Activated CD4-positive, alpha-beta T cell treated with anti-CD3 and anti-CD28 coated beads, Interleukin-2, amount 50 U/mL, for 16 hours (primary cell): ENCODE data around the gene ALKBH6.
"Not testable (repeated sequence)": the region's sequence is repeated elsewhere in the genome, so short reads cannot be mapped to it uniquely, and the experiment has no call there.

ENCODE experiments used
- DNase-seq: peaks from one replicate; pipeline ENCODE4 v3.0.0-alpha.2; 2020

ALKBH6 gene

GRCh38 chr19:36014012-36014924 lies at the start of gene ALKBH6:
ALKBH6 (minus strand) TSS chr19:36014213; CDS start chr19:36013397, 816 bp downstream.
- peak; percentile 100 for DNase-seq

- no peak for DNase-seq
Observed at GRCh38 chr19:36061367-36061766, 47.4 kb upstream of the ALKBH6 start.

- no peak for DNase-seq
Observed at GRCh38 chr19:36060430-36060829, 46.4 kb upstream of the ALKBH6 start.

GRCh38 chr19:36059180-36059910 lies 45.3 kb upstream of the ALKBH6 start:
- no peak for DNase-seq

- DNase-seq = no peak
Observed at GRCh38 chr19:36058481-36059179, 44.6 kb upstream of the ALKBH6 start.

- DNase-seq = peak; percentile 95
Observed at GRCh38 chr19:36054733-36055686, 41.0 kb upstream of the ALKBH6 start, which contains the start of gene WDR62. WDR62 (plus strand) TSS chr19:36054897; CDS start chr19:36054972, 75 bp downstream.

- DNase-seq = peak; percentile 99
Observed at GRCh38 chr19:36054119-36054732, 40.2 kb upstream of the ALKBH6 start, which contains the start of gene THAP8. THAP8 (minus strand) TSS chr19:36054285; CDS start chr19:36054217, 68 bp downstream.

GRCh38 chr19:36051637-36052036 lies 37.6 kb upstream of the ALKBH6 start:
- no peak for DNase-seq

- no peak for DNase-seq
Observed at GRCh38 chr19:36051236-36051635, 37.2 kb upstream of the ALKBH6 start.

- no peak for DNase-seq
Observed at GRCh38 chr19:36049080-36049698, 35.2 kb upstream of the ALKBH6 start.

- no peak for DNase-seq
Observed at GRCh38 chr19:36047835-36048234, 33.8 kb upstream of the ALKBH6 start.

GRCh38 chr19:36046443-36047050 lies 32.5 kb upstream of the ALKBH6 start:
- DNase-seq = no peak

GRCh38 chr19:36043952-36044351 lies 29.9 kb upstream of the ALKBH6 start:
- DNase-seq = no peak

GRCh38 chr19:36041831-36042230 lies 27.8 kb upstream of the ALKBH6 start:
- no peak for DNase-seq

GRCh38 chr19:36041092-36041491 lies 27.1 kb upstream of the ALKBH6 start:
- DNase-seq = not testable (repeated sequence)

GRCh38 chr19:36040495-36040894 lies 26.5 kb upstream of the ALKBH6 start:
- no peak for DNase-seq

- DNase-seq = peak; percentile 28
Observed at GRCh38 chr19:36032251-36033104, 18.5 kb upstream of the ALKBH6 start, which contains the start of gene CLIP3. CLIP3 (minus strand) TSS chr19:36032873; CDS start chr19:36032357, 516 bp downstream.

- DNase-seq = no peak
Observed at GRCh38 chr19:36031308-36031707, 17.3 kb upstream of the ALKBH6 start.
